Measurements from ENCODE around the gene CYP39A1. TPM values are rescaled to one million over a fixed set of nuclear protein-coding genes. Genes with fewer than 3 reads are reported as not detected.

Gene CYP39A1
- total and polyA plus RNA-seq, 9 of the 15 experiments (the other 6 are each of a cell fraction or from before 2014, with no cell fraction given), result not detected

DNA sequence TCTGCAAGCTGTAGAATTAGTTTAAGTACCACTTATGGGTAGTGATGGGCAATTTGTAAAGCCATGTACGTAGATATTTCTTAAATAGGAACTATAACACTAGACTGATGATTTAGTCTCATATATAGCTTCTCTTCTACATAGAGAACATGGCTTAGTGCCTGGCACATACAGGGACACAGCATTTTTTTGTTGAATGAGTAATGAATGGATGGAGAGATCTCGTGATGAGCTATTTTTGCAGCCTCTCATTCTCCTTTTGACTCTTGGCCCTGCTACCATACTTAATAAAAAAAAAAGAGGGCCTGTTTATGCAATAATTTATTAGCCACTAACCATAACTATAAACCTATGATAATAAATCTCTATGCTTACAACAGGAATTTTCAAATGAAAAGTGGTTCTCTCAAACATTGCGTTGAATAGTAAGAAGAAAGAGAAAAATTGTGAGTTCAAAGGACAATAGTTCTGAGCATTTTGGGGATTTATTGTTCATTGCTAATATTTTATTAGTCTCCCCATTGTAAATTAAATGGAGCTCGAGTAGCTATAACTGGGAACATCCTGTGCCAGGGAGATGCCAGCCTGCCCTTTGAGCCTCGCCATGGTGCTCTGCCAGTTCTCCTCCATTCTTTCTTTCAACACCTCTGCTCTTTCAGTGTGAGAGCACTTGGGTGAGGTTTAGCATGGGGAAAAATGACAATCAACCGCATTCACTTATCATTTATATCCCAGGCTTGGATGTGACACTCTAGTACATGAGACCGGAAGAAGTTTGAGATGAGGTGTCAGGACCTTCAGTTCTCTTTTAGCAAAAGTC lies 146.7 kb downstream of the CYP39A1 start:
- H3K4me2 ChIP-seq (ENCODE audit: insufficient read depth, low read length), result no peak overlapping the region
- DNase-seq (ENCODE audit: extremely low read depth in 1 of 4, low spot score in 3 of 4) (no peak), ATAC-seq (no peak), FAIRE-seq (no peak)
- no peak overlapping the region for H3K9ac ChIP-seq (ENCODE audit: insufficient read depth in 1 of 2, low read depth in 2 of 2, low read length in 2 of 2)
- WGBS (ENCODE audit: insufficient coverage, low coverage, missing lambda C conversion rate), result 1% methylated on average over 7 of the region's 7 CpGs
- no peaks in the 10 kb centered on the region for H3K36me3 ChIP-seq (ENCODE audit: control insufficient read depth, insufficient read depth, low read length)
- no peaks in the 10 kb centered on the region for H3K27me3 ChIP-seq (ENCODE audit: control insufficient read depth in 2 of 2, insufficient read depth in 2 of 2, low read length in 2 of 2)
- H3K4me1 ChIP-seq (replicated peaks in 1 of 2; ENCODE audit: control insufficient read depth in 2 of 2, insufficient read depth in 2 of 2, low read length in 2 of 2), result no peaks in the 10 kb centered on the region
- TF ChIP-seq, protein P1, sequence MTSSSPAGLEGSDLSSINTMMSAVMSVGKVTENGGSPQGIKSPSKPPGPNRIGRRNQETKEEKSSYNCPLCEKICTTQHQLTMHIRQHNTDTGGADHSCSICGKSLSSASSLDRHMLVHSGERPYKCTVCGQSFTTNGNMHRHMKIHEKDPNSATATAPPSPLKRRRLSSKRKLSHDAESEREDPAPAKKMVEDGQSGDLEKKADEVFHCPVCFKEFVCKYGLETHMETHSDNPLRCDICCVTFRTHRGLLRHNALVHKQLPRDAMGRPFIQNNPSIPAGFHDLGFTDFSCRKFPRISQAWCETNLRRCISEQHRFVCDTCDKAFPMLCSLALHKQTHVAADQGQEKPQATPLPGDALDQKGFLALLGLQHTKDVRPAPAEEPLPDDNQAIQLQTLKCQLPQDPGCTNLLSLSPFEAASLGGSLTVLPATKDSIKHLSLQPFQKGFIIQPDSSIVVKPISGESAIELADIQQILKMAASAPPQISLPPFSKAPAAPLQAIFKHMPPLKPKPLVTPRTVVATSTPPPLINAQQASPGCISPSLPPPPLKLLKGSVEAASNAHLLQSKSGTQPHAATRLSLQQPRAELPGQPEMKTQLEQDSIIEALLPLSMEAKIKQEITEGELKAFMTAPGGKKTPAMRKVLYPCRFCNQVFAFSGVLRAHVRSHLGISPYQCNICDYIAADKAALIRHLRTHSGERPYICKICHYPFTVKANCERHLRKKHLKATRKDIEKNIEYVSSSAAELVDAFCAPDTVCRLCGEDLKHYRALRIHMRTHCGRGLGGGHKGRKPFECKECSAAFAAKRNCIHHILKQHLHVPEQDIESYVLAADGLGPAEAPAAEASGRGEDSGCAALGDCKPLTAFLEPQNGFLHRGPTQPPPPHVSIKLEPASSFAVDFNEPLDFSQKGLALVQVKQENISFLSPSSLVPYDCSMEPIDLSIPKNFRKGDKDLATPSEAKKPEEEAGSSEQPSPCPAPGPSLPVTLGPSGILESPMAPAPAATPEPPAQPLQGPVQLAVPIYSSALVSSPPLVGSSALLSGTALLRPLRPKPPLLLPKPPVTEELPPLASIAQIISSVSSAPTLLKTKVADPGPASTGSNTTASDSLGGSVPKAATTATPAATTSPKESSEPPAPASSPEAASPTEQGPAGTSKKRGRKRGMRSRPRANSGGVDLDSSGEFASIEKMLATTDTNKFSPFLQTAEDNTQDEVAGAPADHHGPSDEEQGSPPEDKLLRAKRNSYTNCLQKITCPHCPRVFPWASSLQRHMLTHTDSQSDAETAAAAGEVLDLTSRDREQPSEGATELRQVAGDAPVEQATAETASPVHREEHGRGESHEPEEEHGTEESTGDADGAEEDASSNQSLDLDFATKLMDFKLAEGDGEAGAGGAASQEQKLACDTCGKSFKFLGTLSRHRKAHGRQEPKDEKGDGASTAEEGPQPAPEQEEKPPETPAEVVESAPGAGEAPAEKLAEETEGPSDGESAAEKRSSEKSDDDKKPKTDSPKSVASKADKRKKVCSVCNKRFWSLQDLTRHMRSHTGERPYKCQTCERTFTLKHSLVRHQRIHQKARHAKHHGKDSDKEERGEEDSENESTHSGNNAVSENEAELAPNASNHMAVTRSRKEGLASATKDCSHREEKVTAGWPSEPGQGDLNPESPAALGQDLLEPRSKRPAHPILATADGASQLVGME (CRISPR knock-in tag; IDR thresholded peaks at IDR 0.05), result no peak
- TF ChIP-seq, protein P2, sequence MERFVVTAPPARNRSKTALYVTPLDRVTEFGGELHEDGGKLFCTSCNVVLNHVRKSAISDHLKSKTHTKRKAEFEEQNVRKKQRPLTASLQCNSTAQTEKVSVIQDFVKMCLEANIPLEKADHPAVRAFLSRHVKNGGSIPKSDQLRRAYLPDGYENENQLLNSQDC (CRISPR knock-in tag; IDR thresholded peaks at IDR 0.05), result no peak
- TF ChIP-seq ARHGAP35 (IDR thresholded peaks at IDR 0.05; ENCODE audit: partially characterized antibody) (no peak), ZNF507 (tag; conservative IDR thresholded peaks at IDR 0.05) (no peak), ZNF785 (CRISPR knock-in tag; IDR thresholded peaks at IDR 0.05) (no peak), ELF4 (CRISPR knock-in tag; IDR thresholded peaks at IDR 0.05) (no peak), NCOA1 (IDR thresholded peaks at IDR 0.05; ENCODE audit: low read depth) (no peak), POLR3A (IDR thresholded peaks at IDR 0.05; ENCODE audit: borderline replicate concordance, extremely low read depth, insufficient read depth, insufficient read length) (no peak), ZNF76 (CRISPR knock-in tag; IDR thresholded peaks at IDR 0.05; ENCODE audit: borderline replicate concordance) (no peak), ZKSCAN8 (CRISPR knock-in tag; IDR thresholded peaks at IDR 0.05) (no peak), JUN (IDR thresholded peaks at IDR 0.05; ENCODE audit: borderline replicate concordance, low read depth, low read length) (no peak), JUN (CRISPR knock-in tag; IDR thresholded peaks at IDR 0.05; ENCODE audit: borderline replicate concordance) (no peak), ZC3H8 (IDR thresholded peaks at IDR 0.05) (no peak), MTA1 (IDR thresholded peaks at IDR 0.05; ENCODE audit: borderline replicate concordance) (no peak), ATF7 (IDR thresholded peaks at IDR 0.05) (no peak), FOSL1 (tag; conservative IDR thresholded peaks at IDR 0.05) (no peak)
- TF ChIP-seq, protein P3, sequence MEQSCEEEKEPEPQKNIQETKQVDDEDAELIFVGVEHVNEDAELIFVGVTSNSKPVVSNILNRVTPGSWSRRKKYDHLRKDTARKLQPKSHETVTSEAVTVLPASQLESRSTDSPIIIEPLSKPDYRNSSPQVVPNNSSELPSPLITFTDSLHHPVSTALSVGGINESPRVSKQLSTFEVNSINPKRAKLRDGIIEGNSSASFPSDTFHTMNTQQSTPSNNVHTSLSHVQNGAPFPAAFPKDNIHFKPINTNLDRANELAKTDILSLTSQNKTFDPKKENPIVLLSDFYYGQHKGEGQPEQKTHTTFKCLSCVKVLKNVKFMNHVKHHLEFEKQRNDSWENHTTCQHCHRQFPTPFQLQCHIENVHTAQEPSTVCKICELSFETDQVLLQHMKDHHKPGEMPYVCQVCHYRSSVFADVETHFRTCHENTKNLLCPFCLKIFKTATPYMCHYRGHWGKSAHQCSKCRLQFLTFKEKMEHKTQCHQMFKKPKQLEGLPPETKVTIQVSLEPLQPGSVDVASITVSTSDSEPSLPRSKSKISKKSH (CRISPR knock-in tag; IDR thresholded peaks at IDR 0.05), result no peak
- no peaks in the 10 kb centered on the region for H3K9me3 ChIP-seq (replicated peaks; ENCODE audit: control insufficient read depth, insufficient read depth, low read depth, low read length)
- H3K4me3 ChIP-seq, result no peak overlapping the region
- no peaks in the 10 kb centered on the region for H3K79me2 ChIP-seq (ENCODE audit: control insufficient read depth, insufficient read depth, low read length)
- no peak overlapping the region for H3K27ac ChIP-seq (ENCODE audit: extremely low read depth, low read depth, low read length)
- BruUV-seq (replicated peaks), result no TSS peak
- ChIA-PET CTCF (ENCODE audit: low intra/inter-chr PET ratio) (no interaction called here), POLR2A (no interaction called here)
- no peaks in the 10 kb centered on the region for H4K20me1 ChIP-seq (replicated peaks; ENCODE audit: control insufficient read depth, insufficient read depth, low read length)
- in situ Hi-C loops (cut with MboI), result no loop called here
- H2AFZ ChIP-seq (ENCODE audit: low read depth, low read length), result no peak overlapping the region
- no peaks in the 10 kb centered on the region for H3K9me1 ChIP-seq (ENCODE audit: control insufficient read depth, insufficient read depth, low read length)
- intact Hi-C loops (cut with micrococcal nuclease), result no loop called here

All from K562 (cell line).